Astrocyte of the spinal cord (primary cell): ENCODE data around the gene SHROOM1.
"Not testable (repeated sequence)": the region's sequence is repeated elsewhere in the genome, so short reads cannot be mapped to it uniquely, and the experiment has no call there.

Experiments used
- DNase-seq: peaks from one replicate; pipeline ENCODE4 v3.0.0; 2011; ENCODE audit warnings: low read depth, low spot score
- H3K4me3 ChIP-seq: 2 replicates; pipeline ENCODE4 v1.5.1; 2011; ENCODE audit warnings: low read depth, mild to moderate bottlenecking, low read length, moderate library complexity
- CTCF ChIP-seq: IDR thresholded peaks from 2 replicates; pipeline ENCODE4 v1.5.1; 2012; ENCODE audit warnings: low read depth, mild to moderate bottlenecking, low read length, inconsistent platforms
- in situ Hi-C: cut with HindIII; loops from 2 replicates; pipeline ENCODE4 v1.10.0; 2017; ENCODE audit warnings: low sequenced_read_pairs

The SHROOM1 gene

GRCh38 chr5:132865668-132866341, 35.4 kb upstream of the SHROOM1 start:
- TF ChIP-seq CTCF: no peak
- no peak for DNase-seq
- in situ Hi-C loops: no loop called here

GRCh38 chr5:132860742-132861141, 30.3 kb upstream of the SHROOM1 start:
- no peak overlapping the region for H3K4me3 ChIP-seq
- in situ Hi-C loops: no loop called here
- no peak for TF ChIP-seq CTCF
- no peak for DNase-seq

More at GRCh38 chr5:132865668-132866341, 35.4 kb upstream of the SHROOM1 start:
- peak overlapping the region; percentile 90 for H3K4me3 ChIP-seq

- no peak for TF ChIP-seq CTCF
- no peak overlapping the region for H3K4me3 ChIP-seq
- DNase-seq: no peak
- in situ Hi-C loops: no loop called here
These were observed 29.5 kb upstream of the SHROOM1 start for GRCh38 chr5:132859889-132860437.

GRCh38 chr5:132856011-132856410, 25.6 kb upstream of the SHROOM1 start:
- in situ Hi-C loops: no loop called here
- no peak for TF ChIP-seq CTCF
- DNase-seq: no peak

GRCh38 chr5:132854992-132855391, 24.5 kb upstream of the SHROOM1 start:
- in situ Hi-C loops, H3K4me3 ChIP-seq, DNase-seq: not testable (repeated sequence)

More at GRCh38 chr5:132856011-132856410, 25.6 kb upstream of the SHROOM1 start:
- H3K4me3 ChIP-seq: no peak overlapping the region

- in situ Hi-C loops: no loop called here
- H3K4me3 ChIP-seq: no peak overlapping the region
- DNase-seq: no peak
- no peak for TF ChIP-seq CTCF
These were observed 23.9 kb upstream of the SHROOM1 start for GRCh38 chr5:132854301-132854700.

- no peak for TF ChIP-seq CTCF
- H3K4me3 ChIP-seq: no peak overlapping the region
- in situ Hi-C loops: no loop called here
These were observed 23.3 kb upstream of the SHROOM1 start for GRCh38 chr5:132853790-132854189.

More at GRCh38 chr5:132853790-132854189, 23.3 kb upstream of the SHROOM1 start:
- no peak for DNase-seq
